ENCODE measurements around the gene AKAP10.
"Not testable (repeated sequence)": the region's sequence is repeated elsewhere in the genome, so short reads cannot be mapped to it uniquely, and the experiment has no call there.

The AKAP10 gene, protein sequence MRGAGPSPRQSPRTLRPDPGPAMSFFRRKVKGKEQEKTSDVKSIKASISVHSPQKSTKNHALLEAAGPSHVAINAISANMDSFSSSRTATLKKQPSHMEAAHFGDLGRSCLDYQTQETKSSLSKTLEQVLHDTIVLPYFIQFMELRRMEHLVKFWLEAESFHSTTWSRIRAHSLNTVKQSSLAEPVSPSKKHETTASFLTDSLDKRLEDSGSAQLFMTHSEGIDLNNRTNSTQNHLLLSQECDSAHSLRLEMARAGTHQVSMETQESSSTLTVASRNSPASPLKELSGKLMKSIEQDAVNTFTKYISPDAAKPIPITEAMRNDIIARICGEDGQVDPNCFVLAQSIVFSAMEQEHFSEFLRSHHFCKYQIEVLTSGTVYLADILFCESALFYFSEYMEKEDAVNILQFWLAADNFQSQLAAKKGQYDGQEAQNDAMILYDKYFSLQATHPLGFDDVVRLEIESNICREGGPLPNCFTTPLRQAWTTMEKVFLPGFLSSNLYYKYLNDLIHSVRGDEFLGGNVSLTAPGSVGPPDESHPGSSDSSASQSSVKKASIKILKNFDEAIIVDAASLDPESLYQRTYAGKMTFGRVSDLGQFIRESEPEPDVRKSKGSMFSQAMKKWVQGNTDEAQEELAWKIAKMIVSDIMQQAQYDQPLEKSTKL

DNA sequence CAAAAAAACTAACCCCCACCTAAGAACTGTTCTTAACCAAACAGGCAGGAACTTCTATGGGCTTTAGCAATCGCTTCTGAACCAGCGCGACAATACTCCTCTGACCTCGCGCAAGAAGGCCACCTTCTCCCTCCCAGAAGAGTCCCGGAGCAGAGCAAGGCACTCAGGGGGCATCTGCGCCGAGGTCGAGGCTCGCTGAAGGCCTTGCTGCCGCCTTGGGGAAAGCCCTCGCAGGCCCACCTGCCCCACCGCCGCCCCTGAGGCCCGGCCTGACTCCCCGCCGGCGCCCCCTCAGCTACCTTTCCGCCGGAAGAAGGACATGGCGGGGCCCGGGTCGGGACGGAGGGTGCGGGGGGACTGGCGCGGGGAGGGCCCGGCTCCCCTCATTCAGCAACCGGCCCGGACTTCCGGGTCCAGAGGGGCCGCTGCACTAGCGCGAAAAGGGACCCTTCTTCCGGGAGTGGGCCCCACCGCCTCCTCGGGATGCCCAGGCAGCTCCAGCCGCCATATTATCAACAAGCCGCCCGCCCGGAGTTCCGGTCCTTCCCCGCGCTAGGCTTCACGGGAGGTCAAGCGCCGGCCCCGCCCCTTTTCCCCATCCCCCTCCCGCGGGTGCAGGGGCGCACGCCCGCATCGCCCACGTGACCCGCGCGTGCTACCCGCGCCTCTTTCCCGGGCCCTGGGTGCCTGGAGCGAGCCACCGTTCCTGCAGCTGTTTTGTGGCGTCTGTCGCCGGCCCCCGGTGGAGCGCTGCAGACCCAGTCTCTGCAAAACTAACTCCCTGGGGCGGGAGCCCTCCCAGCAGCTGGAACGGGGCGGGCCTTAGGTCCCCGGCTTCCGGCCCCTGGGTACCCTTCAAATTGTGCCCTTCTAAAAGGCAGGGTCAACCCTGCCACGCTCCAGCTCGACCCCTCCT lies at the start of gene AKAP10:
Gene AKAP10, minus strand, starts transcription at position 536 of the 916 bp plus-strand sequence. Its CDS starts 149 bp downstream, at position 387.
- DNase-seq (ENCODE audit: low spot score), result peak; percentile 91

DNA sequence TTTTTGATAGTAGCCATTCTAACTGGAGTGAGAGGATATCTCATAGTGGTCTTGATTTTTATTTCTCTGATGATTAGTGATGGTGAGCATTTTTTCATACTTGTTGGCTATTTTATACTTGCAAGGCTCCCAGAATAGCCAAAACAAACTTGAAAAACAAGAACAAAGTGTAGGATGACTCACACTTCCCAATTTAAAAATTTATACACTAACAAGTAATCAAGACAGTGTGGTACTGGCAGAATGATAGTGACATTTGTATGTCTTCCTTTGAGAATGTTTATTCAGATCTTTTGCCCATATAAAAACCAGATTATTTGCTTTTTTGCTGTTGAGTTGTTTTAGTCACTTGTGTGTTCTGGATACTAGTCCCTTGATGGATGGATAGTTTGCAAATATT lies 49.3 kb upstream of the AKAP10 start:
- no peak for DNase-seq (ENCODE audit: low spot score)

DNA sequence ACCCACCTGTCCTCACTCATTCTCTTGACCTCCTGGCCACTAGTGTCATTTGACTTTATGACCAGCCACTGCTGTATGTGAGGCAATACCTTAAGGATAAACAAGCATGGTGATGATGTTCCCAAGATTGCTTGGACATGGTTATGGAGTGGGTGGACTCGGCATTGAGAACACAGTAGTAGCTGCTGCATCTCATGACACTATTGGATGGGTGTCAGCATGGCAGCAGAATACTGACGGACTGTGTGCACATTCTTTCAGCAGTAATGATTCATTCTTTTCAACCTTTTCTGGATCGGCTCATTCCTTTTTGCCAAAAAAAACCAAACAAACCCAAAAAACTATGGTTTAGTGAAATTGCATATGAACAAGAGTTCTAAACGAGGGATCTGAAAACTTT lies 45.1 kb upstream of the AKAP10 start:
- DNase-seq (ENCODE audit: low spot score), result no peak

DNA sequence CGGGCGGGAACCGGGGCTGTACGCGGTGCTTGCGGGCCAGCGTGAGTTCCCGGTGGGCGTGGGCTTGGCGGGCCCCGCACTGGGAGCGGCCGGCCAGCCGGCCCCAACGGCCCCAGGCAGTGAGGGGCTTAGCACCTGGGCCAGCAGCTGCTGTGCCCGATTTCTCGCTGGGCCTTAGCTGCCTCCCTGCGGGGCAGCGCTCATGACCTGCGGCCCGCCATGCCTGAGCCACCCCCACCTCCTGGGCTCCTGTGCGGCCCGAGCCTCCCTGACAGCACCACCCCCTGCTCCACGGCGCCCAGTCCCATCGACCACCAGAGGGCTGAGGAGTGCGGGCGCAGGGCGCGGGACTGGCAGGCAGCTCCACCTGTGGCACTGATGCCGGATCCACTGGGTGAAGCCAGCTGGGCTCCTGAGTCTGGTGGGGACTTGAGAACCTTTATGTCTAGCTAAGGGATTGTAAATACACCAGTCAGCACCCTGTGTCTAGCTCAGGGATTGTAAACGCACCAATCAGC lies 38.9 kb upstream of the AKAP10 start:
- not testable (repeated sequence) for DNase-seq (ENCODE audit: low spot score)

DNA sequence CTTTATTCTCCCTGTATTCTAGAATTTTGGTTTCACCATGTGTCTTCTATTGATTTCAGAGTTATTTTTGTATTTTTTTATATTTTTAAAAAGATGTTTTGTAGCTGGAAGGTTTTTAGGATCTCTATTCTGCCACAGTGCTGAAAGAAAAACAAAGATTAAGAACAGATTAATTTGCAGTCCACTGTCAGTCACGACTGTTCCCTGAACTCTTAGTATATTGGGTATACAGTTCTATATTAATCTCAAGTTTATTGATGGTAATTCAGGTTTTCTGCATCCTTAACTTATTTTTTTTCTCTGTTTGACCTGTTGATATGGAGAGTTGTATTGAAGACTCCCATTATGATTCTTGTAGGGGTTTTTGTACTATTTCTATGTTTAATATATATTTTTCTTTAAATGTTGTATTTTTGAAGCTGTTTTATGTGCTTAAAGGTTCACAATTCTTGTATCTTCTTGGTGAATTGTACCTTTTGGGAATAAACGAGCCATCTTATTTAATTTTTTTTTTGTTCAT lies 34.4 kb upstream of the AKAP10 start:
- no peak for DNase-seq (ENCODE audit: low spot score)

DNA sequence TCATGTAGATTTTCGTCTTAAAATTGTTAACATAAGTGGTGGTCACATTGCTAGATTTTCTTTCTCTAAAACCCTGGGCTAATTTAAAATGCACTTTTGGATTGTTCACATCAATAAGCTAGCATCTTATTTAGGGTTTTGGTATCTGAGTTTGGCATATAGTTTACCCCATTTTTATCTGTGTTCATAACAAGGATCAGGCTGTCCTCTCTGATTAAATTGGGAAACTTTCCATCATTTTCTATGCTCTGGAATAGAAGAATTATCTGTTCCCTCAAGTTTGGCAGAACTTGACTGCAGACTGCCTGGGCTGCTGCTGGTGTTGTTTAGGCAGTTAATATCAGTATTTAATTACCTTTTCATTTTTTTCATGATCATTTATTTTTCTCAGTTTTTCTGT lies 33.3 kb upstream of the AKAP10 start:
- peak; percentile 16 for DNase-seq (ENCODE audit: low spot score)

DNA sequence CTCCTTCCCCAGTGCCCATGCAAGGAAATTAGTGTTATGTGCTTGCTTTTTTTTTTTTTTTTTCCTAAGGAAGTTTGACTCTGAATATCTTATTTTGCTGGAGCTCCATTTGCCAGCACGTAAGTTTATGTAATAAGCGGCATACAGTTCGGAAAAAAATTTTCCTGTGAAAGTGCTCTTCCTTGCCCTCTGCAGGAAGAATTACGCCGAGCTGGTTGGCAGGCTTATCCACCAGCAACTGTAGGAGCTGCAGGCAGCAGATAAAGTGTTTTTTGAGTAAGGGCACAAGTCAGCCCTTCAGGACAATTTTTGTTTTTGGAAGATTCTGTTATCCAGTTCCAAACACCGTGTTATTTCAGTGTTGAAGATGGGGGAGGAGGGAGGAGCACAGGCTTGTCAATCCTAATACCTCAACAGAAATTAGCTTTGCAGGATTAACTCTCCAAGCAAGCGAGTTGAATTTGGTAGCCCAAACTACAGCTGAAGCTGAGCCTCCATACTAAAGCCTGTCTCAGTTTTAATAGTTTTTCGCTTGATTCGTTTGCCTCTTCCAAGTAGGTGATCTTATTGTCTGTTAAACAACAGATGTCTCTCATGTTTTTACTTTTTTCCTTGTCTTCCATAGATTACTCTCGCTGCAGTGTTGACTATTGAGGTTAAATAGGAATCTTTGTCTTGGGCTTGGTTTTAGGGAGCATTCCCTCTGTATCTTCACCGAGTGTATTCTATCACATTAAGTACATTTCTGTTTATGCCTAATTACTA lies 32.7 kb upstream of the AKAP10 start:
- DNase-seq (ENCODE audit: low spot score), result peak; percentile 81

DNA sequence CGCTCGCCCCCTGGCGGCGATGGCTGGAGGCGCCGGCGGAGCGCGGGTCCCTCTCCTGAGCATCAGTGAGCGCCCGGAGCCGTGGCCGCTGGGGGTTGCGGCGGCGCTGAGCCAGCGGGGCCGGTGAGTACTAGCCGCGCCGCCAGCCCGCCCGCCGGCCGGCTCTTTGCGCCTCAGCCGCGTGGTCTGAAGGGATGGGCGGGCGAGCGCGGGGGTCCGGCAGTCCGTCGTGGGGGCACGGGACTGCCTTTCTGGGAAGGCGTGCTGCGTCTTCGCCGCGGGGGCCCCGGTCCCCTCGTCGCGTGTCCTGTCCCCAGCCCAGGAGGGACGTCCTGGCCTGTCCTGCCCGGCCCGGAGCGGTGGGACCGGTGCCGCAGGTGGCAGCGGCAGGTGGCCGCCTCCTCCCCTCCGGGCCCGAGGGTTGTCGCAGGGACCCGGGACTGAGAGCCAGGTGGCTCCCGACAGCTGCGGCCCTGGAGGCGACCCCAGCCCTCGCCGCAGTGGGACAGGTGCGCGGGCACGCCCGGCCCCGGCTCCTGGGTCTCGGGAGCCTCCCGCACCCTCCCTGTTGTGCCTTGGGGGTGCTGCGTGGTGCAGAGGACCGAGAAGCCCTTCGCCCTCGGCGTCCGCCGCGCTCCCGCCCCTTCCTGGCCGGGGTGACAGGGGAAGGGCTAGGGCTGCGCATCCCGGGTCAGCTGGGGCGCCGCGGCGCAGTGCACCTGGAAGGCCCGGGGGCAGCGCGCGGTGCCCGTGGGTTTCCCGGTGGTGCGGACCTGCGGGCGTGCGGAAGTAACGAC lies 31.9 kb upstream of the AKAP10 start, which contains the start of gene SPECC1:
Gene SPECC1, plus strand, starts transcription at position 58 of the 797 bp plus-strand sequence. CDS start 87,293 bp downstream, outside the sequence.
- DNase-seq (ENCODE audit: low spot score), result peak; percentile 80

DNA sequence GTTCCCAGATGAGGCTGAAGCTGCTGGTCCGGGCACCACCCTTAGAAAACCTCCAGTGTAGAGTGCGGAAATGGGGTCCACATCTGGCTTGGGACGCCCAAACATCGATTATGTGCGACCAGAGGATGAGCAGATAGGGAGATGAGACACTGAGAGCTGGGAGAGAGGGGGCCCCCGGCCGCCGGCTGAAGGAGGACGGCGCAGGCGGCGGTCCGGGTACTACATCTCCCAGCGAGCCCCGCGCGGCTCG lies 31.3 kb upstream of the AKAP10 start:
- DNase-seq (ENCODE audit: low spot score), result no peak

DNA sequence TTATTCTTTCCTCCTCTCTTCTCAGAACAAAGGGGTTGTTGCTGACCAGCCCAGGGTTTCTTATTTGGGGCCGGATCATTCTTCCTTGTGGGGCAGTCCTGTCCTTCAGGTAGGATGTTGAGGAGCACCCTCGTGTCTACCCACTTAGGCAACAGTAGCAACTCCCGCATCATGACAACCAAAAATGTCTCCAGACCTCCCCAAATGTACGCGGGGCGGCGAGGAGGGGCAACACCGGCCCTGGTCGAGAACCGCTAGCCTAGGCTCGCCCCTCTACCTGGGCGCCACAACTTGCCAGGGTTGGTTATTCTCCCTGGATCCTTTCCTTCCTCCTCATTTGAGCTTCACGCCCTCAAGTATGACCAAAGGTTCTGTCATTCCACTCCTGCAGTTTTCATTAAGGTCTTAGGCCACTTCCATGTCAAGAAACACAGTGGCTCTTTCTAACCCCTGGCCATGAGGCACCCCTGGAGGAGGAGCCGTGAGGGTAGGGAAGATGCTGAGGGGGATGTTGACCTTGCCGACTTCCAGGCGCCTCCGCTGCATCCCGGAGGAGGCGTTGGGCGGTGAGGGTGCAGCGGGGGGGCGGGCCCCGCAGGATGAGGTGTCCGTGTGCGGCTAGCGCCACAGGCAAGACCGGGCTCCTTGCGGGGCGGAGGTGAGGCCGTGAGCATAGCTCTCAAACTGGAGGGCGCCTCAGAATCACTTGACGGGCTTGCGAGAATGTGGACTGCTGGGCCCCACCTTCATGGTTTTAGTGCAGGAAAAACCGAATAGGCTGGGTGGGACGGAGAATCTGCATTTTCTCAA lies 30.8 kb upstream of the AKAP10 start:
- no peak for DNase-seq (ENCODE audit: low spot score)

DNA sequence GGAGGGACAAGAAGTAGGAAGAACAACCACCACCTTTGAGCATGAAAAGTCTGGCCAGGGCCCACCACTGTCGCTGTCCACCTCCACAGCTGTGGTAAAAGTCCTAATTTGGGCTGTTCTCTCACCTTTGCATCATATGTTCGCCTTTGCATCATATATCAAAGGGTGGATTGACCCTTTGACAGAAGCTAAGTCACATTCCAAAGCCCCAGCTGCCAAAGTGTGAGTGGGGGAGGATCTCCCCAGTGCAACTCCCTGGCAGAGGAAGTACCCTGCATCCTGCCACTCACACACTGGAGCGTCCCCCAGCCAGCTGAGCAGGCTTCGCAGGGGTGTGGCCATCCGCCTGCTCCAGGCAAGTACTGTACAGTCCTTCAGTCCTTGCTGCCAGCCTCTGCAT lies 18.9 kb upstream of the AKAP10 start:
- no peak for DNase-seq (ENCODE audit: low spot score)

DNA sequence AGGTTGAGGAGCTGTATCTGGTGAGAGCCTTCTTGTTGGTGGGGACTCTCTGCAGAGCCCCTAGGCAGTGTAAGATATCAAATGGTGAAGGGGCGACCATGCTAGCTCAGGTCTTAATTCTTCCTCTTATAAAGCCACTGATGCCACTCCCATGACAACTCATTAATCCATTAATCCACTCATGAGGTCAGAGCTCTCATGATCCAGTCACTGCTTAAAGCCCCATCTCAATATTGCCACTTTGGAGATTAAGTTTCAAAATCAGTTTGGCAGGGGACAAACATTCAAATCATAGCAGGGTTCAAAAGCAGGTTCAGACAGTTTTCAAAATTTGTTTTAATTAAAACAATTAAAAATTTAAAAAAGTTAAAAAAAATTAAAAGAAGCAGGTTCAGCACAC lies 18.5 kb upstream of the AKAP10 start:
- no peak for DNase-seq (ENCODE audit: low spot score)

DNA sequence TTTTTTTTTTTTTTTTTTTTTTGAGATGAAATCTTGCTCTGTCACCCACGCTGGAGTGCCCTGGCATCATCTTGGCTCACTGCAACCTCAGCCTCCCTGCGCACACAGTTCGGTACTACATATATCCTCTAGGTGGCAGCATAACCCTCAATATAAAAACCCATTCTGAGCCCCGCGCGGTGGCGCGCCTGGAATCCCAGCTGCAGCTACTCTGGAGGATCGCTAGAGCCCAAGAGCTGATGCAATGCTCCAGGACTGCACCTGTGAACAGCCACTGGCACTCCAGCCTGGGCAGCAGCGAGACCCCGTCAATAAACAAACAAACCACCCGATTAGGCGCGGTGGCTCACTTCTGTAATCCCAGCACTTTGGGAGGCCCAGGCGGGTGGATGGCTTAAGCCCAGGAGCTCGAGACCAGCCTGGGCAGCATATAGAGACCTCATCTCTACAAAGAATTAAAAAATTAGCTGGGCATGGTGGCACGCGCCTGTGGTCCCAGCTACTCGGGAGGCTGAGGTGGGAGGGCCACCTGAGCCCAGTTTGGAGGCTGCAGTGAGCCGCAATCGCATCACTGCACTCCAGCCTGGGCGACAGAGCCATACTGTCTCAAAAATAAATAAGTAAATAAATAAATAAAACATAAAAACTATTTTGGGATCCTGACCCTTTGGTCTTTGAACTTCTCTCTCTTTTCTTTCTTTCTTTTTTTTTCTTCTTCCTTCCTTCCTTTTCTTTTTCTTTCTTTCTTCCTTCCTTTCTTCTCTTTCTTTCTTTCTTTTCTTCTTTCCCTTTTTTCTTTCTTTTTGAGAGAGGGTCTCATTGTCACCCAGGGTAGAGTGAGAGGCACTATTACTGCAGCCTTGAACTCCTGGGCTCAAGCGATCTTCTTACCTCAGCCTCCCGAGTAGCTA lies 15.4 kb upstream of the AKAP10 start:
- DNase-seq (ENCODE audit: low spot score), result peak; percentile 92

DNA sequence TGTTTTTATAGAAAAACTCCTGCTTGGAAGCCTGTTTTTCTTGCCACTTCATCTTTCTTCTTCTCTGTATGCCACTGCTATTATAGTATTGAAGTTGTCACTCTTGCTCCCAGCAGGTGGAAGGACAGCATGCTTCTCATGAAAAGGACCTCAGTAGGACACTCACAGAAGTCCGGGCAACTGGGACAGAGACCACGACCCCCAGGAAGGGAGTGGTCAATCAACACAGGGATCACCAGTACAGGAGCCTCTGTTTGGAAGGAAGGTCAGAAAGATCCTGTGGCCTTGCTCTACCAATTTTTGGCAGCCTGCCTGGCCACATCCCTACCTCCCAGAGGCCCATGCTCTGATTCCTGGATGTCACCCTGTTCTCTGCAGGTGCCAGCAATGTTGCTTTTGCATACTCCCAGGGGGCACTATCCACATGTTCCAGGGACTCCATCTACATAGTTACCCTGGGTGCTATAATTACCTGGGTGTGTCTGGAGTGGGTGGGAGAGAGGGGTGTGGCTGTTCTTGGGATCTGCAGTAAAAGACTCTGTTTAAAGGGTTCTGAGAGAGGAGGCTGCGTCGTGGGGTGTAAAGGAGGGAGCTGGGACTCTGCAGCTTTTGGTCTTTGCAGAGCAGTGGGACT lies 13.7 kb upstream of the AKAP10 start:
- DNase-seq (ENCODE audit: low spot score), result no peak

DNA sequence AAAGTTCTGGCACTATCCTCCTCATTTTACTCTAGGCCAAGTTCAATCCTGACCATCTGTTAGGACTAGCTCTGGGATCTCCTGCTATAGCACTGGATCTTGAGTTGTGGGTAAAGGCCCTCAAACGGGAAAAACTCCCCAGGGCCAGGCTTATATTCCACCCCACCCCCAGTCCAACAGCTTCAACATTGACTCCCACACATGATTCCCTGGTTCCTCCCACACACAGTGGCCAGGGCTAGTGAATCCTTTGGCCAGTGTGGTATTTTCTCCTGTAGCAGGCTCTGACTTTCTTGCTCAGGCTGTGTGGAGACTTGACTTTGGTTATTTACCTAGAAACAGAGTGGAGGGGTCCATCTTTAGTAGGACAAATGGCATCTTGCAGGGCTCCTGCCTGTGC lies 10.3 kb upstream of the AKAP10 start:
- DNase-seq (ENCODE audit: low spot score), result no peak

DNA sequence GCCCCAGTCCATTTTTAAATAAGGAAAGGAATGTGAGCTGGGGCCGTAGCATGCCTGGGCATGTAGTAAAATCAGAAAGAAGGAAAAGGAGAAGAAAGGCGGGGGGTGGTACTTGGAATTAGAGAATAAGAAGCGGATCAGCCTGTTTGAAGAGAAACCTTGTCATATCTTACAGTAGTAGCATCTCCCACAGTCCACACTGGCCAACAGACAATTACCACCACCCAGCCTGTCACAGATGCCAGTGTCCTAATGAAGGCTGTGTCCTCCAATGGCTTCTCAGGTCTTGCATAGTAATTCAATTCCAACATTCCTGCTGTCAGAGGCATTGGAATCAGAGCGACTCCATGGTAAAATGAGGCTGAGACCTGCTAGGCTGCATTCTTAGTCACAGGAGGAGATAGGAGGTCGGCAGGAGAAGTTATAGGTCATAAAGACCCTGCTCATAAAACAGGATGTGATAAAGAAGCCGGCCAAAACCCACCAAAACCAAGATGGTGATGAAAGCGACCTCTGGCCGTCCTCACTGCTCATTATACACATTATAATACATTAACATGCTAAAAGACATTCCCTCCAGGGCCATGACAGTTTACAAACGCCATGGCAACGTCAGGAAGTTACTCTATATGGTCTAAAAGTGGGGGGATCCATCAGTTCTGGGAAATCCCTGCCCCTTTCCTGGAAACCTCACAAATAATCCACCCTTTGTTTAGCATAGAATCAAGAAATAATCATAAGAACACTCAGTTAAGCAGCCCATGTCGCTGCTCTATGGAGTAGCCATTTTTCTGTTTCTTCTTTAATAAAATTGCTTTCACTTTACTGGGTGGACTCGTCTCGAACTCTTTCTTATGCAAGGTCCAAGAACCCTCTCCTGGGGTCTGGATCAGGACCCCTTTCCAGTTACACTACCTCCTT lies 9.6 kb upstream of the AKAP10 start:
- DNase-seq (ENCODE audit: low spot score), result no peak

Measured in putamen (tissue), 1 donor.